CD4-positive, alpha-beta memory T cell (primary cell): ENCODE measurements around the gene HNRNPC. TPM values are rescaled to one million over a fixed set of nuclear protein-coding genes. Genes with fewer than 3 reads are reported as not detected.
A peak's percentile ranks its signal among the peaks of the same experiment; 100 is the strongest.

Experiments used
- CTCF ChIA-PET: fragments of 350-600 bp; sonication (Branson Sonifier 250); formaldehyde crosslinking; loops from one replicate; lab custom pipeline; 2021; ENCODE audit warnings: inconsistent platforms; ENCODE audit not compliant: partially characterized antibody; lab: Charles Lee
- POLR2A ChIA-PET: fragments of 350-600 bp; sonication (Branson Sonifier 250); formaldehyde crosslinking; loops from one replicate; lab custom pipeline; 2021; ENCODE audit not compliant: partially characterized antibody; lab: Charles Lee
- DNase-seq, 5 donors: peaks; one replicate each; pipeline versions ENCODE4 v3.0.0 to v3.0.0-alpha.2; 2020 to 2022; ENCODE audit warnings: mixed read lengths in 1 of 5
- H3K27ac ChIP-seq: one replicate; pipeline ENCODE4 v1.7.0; 2013; ENCODE audit warnings: low read depth, low read length
- H3K27me3 ChIP-seq: 2 replicates; pipeline ENCODE4 v1.7.0; 2013; ENCODE audit warnings: mild to moderate bottlenecking, low read length, moderate library complexity; ENCODE audit not compliant: insufficient read depth
- H3K36me3 ChIP-seq: 2 replicates; pipeline ENCODE4 v1.7.0; 2013; ENCODE audit warnings: mild to moderate bottlenecking, low read length, moderate library complexity; ENCODE audit not compliant: insufficient read depth
- H3K4me1 ChIP-seq: 2 replicates; pipeline ENCODE4 v1.7.0; 2013; ENCODE audit warnings: mild to moderate bottlenecking, low read length, moderate library complexity; ENCODE audit not compliant: insufficient read depth
- H3K4me3 ChIP-seq, 2 donors: one replicate each; pipeline ENCODE4 v1.7.0; 2013; ENCODE audit warnings: low read length in 2 of 2, mild to moderate bottlenecking in 1 of 2
- H3K9me3 ChIP-seq, 2 donors: one replicate each; pipeline ENCODE4 v1.7.0; 2013; ENCODE audit warnings: low read length in 2 of 2, control low read depth in 1 of 2; ENCODE audit not compliant: control insufficient read depth in 1 of 2
- H3K27ac Mint-ChIP-seq, 7 donors: one replicate each; pipeline ENCODE4 v1.8.0; 2020 to 2021; ENCODE audit warnings: mixed read lengths in 7 of 7, mild to moderate bottlenecking in 6 of 7, inconsistent platforms in 3 of 7, moderate library complexity in 3 of 7
- H3K27me3 Mint-ChIP-seq, 2 donors: one replicate each; pipeline ENCODE4 v1.8.0; 2020 to 2021; ENCODE audit warnings: mixed read lengths in 2 of 2
- H3K36me3 Mint-ChIP-seq, 2 donors: one replicate each; pipeline ENCODE4 v1.8.0; 2020 to 2021; ENCODE audit warnings: mixed read lengths in 2 of 2, inconsistent platforms in 1 of 2, mild to moderate bottlenecking in 1 of 2
- H3K4me1 Mint-ChIP-seq, 4 donors: one replicate each; pipeline ENCODE4 v1.8.0; 2020 to 2021; ENCODE audit warnings: mixed read lengths in 4 of 4, mild to moderate bottlenecking in 1 of 4
- H3K4me3 Mint-ChIP-seq, 8 donors: one replicate each; pipeline ENCODE4 v1.8.0; 2020 to 2021; ENCODE audit warnings: mixed read lengths in 8 of 8, mild to moderate bottlenecking in 7 of 8, moderate library complexity in 6 of 8, inconsistent platforms in 3 of 8
- H3K9me3 Mint-ChIP-seq, 8 donors: one replicate each; pipeline ENCODE4 v1.8.0; 2020 to 2021; ENCODE audit warnings: mixed read lengths in 8 of 8, mild to moderate bottlenecking in 5 of 8, inconsistent platforms in 3 of 8, moderate library complexity in 1 of 8
- intact Hi-C: fragments of 100-400 bp; cut with micrococcal nuclease; formaldehyde crosslinking; loops from one replicate; pipeline ENCODE4 v1.15.1; 2023
- polyA plus RNA-seq, 2 donors: library from polyadenylated mRNA; unstranded; fragments of 300-500 nt; fragmentation: Illumina TruSeq; gene quantifications; one replicate each; pipeline ENCODE4 v1.2.3, GENCODE V29; 2021
- total RNA-seq, 2 experiments: library from RNA; stranded (reverse); gene quantifications; one replicate each; pipeline ENCODE4 v1.2.3, GENCODE V29; 2021

The HNRNPC gene
- total and polyA plus RNA-seq, 4 experiments from 2014 or later: 538 to 1,178 (median 622) TPM

DNA sequence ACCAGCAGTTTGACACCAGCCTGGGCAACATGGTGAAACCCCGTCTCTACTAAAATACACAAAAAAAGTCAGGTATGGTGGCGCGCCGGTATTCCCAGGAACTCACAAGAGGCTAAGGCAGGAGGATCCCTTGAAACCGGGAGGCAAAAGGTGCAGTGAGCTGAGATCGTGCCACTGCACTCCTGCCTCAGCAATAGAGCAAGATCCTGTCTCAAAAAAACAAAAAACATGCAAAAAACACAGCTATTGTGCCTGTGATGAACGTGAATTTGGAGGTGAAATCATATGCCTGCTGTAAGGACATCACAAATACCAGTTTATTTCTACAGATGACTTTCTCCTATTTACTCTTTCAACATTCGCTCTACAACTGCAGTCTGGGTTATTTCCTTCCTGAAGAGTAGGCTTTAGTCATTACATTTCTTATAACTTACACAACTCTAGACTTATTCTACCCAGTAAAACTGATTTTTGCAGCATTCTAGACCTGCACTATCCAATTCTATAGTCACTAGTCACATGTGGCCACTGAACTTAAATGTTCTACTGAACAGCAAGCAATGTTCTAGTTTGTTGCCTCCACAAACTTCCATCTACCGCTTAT, 48.3 kb downstream of the HNRNPC start:
- Histone ChIP-seq H3K4me3 (no peak overlapping the region), H3K9me3 (no peaks in the 10 kb centered on the region), H3K4me1 (peaks cover 98% of the 10 kb centered on the region), H3K27me3 (no peaks in the 10 kb centered on the region), H3K36me3 (peaks cover 58% of the 10 kb centered on the region), H3K27ac (no peak overlapping the region)
- H3K4me1 Mint-ChIP-seq: peaks cover 45 to 86% (median 64%) of the 10 kb centered on the region in 4 donors
- CTCF ChIA-PET: interaction anchor here (1.1 to 1.4 kb wide), 2 partner anchors 15 to 35 kb away, joined by 3 read pairs; no protein-coding TSS in a partner anchor
- peak overlapping the region; percentile 14 to 69 (median 50) for H3K4me3 Mint-ChIP-seq
- H3K27me3 Mint-ChIP-seq: no peaks in the 10 kb centered on the region
- no peaks in the 10 kb centered on the region for H3K9me3 Mint-ChIP-seq
- intact Hi-C loops: no loop called here
- H3K36me3 Mint-ChIP-seq: peaks cover 46 to 82% of the 10 kb centered on the region in 2 donors
- peak overlapping the region; percentile 45 to 95 (median 83) for H3K27ac Mint-ChIP-seq
- POLR2A ChIA-PET: interaction anchor here (0.8 to 2.7 kb wide), 3 partner anchors 10 to 278 kb away, joined by 3 to 16 read pairs (median 3); no protein-coding TSS in a partner anchor
- no peak for DNase-seq

DNA sequence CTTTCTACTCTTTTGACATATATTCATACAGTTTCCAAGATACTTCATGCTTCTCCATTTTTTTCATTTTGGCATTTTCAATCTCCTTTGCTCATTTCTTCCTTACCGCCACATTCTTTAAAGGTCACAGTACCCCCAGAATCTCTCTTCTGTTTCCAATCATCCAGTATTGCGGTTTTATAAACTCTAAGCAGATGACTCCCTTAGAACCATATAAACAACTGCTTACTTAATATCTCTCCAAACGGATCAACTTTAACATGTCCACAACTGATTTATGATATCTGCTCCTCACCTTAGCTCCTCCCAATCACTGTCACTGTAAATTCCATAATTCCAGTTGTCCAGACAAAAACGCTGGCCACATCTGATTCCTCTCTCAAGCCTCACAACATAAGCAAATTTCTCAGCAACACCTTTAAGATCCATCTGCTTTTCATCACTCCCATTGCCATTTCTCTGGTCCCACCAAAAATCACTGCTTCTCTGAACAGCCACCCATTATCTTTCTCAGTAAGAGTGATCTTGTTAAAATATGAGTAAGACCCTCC, 49.6 kb downstream of the HNRNPC start:
- H3K27me3 ChIP-seq: no peaks in the 10 kb centered on the region
- Mint-ChIP-seq H3K9me3 (no peaks in the 10 kb centered on the region), H3K4me1 (peaks cover 53 to 91% (median 70%) of the 10 kb centered on the region in 4 donors), H3K27me3 (no peaks in the 10 kb centered on the region), H3K4me3 (peak overlapping the region in 4 of 8 donors; percentile 13 to 45 (median 28)), H3K27ac (peak overlapping the region; percentile 45 to 87 (median 79)), H3K36me3 (peaks cover 51 to 84% of the 10 kb centered on the region in 2 donors)
- H3K9me3 ChIP-seq: no peaks in the 10 kb centered on the region
- H3K4me3 ChIP-seq: no peak overlapping the region
- ChIA-PET POLR2A (interaction anchor here (0.8 to 2.7 kb wide), 2 partner anchors 12 to 50 kb away, joined by 3 to 16 read pairs; no protein-coding TSS in a partner anchor), CTCF (interaction anchor here (1.1 kb wide), 1 partner anchor 14 kb away, joined by 3 read pairs; no protein-coding TSS in a partner anchor)
- H3K36me3 ChIP-seq: peaks cover 54% of the 10 kb centered on the region
- H3K27ac ChIP-seq: no peak overlapping the region
- DNase-seq: no peak
- intact Hi-C loops: loop anchor here (10.0 kb wide), 1 partner anchor 45 kb away; the partner anchor contains the start of gene HNRNPC
- peaks cover 100% of the 10 kb centered on the region for H3K4me1 ChIP-seq

DNA sequence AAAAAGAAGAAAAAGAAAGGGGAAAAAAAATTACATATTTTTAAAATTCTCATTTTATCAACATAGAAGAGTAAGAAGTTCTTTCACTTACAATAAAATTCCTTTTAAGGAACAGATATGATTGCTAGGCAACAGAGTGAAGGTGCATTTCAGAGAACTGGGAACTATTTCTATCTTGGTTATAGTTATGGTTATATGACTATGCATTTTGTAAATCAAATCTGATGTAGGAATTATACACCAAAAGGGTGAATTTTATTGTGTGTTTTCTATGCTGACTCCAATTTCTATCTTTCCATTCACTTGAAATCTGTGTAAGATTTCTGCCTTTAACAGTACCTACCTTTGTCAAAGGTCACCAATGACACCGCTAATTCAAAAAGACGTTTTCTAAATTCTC, 50.1 kb downstream of the HNRNPC start:
- ChIA-PET POLR2A (interaction anchor here (2.7 kb wide), 1 partner anchor 12 kb away, joined by 16 read pairs; no protein-coding TSS in a partner anchor), CTCF (no interaction called here)
- Mint-ChIP-seq H3K9me3 (no peaks in the 10 kb centered on the region), H3K27ac (peak overlapping the region in 6 of 7 donors; percentile 45 to 87 (median 79)), H3K4me3 (peak overlapping the region in 2 of 8 donors; percentile 13 to 45), H3K27me3 (no peaks in the 10 kb centered on the region), H3K36me3 (peaks cover 50 to 84% of the 10 kb centered on the region in 2 donors), H3K4me1 (peaks cover 51 to 91% (median 69%) of the 10 kb centered on the region in 4 donors)
- Histone ChIP-seq H3K4me1 (peaks cover 100% of the 10 kb centered on the region), H3K27me3 (no peaks in the 10 kb centered on the region), H3K9me3 (no peaks in the 10 kb centered on the region), H3K27ac (no peak overlapping the region), H3K4me3 (no peak overlapping the region), H3K36me3 (peaks cover 49% of the 10 kb centered on the region)
- DNase-seq: no peak
- intact Hi-C loops: loop anchor here (10.0 kb wide), 1 partner anchor 46 kb away; the partner anchor contains the start of gene HNRNPC

DNA sequence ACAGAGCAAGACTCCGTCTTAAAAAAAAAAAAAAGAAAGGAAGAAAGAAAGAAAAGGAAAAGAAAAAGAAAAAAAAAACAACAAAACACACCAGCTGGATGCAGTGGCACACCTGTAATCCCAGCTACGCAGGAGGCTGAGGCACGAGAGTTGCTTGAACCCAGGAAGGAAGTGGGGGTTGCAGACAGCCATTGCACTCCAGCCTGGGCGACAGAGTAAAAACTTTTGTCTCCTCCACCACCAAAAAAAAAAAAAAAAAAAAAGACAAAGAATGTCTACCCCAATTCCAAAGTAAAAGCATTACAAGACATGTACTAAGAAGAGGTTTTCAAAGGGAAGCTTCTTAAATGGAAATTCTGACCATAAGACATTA, 53.4 kb downstream of the HNRNPC start:
- H3K4me3 ChIP-seq: no peak overlapping the region
- peaks cover 78% of the 10 kb centered on the region for H3K4me1 ChIP-seq
- H3K9me3 Mint-ChIP-seq: no peaks in the 10 kb centered on the region
- H3K9me3 ChIP-seq: no peaks in the 10 kb centered on the region
- H3K27ac ChIP-seq: peak overlapping the region; percentile 23
- peak in 2 of 5 donors; percentile 20 to 58 for DNase-seq
- peak overlapping the region; percentile 14 to 74 (median 58) for H3K4me3 Mint-ChIP-seq
- peak overlapping the region; percentile 45 to 90 (median 71) for H3K27ac Mint-ChIP-seq
- H3K36me3 ChIP-seq: peaks cover 59% of the 10 kb centered on the region
- H3K27me3 Mint-ChIP-seq: no peaks in the 10 kb centered on the region
- no peaks in the 10 kb centered on the region for H3K27me3 ChIP-seq
- intact Hi-C loops: loop anchor here (2.0 to 10.0 kb wide), 3 partner anchors 13 to 49 kb away; partner anchors contain the start of gene HNRNPC
- H3K4me1 Mint-ChIP-seq: peaks cover 39 to 83% (median 64%) of the 10 kb centered on the region in 4 donors
- ChIA-PET CTCF (interaction anchor here (0.7 to 2.2 kb wide), 5 partner anchors 16 to 68 kb away, joined by 3 to 7 read pairs (median 3); no protein-coding TSS in a partner anchor), POLR2A (interaction anchor here (0.7 to 2.2 kb wide), 7 partner anchors 10 to 775 kb away, joined by 3 to 14 read pairs (median 4); no protein-coding TSS in a partner anchor)
- H3K36me3 Mint-ChIP-seq: peaks cover 54 to 86% of the 10 kb centered on the region in 2 donors

DNA sequence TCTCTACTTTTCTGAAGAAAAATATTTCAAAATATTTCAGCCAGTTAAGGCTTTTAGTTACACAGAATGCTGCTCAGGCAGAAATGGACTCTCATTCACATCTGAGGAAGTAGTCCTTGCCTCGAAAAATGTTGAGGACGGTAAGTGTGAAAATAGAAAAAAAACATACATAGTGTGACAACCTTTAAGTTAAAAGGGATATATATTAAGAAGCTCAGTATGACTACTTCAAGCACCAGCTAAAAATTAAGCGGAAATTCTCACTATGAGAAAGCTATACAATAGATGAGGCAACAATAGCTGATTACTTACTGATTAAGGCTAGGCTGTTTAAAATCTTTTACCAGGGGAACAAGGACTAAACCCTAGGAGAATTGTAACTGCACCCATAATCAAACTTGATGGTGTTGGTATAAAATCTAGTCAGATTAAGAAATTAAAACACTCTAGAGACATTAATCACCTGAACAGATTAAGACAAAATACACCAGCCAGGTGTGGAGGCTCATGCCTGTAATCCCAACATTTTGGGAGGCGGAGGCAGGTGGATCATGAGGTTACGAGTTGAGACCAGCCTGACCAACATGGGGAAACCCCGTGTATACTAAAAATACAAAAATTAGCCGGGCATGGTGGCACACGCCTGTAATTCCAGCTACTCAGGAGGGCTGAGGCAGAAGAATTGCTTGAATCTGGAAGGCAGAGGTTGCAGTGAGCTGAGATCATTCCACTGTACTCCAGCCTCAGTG, 53.9 kb downstream of the HNRNPC start:
- Histone ChIP-seq H3K36me3 (peaks cover 54% of the 10 kb centered on the region), H3K4me3 (no peak overlapping the region), H3K4me1 (peaks cover 72% of the 10 kb centered on the region), H3K27ac (peak overlapping the region; percentile 23), H3K27me3 (no peaks in the 10 kb centered on the region), H3K9me3 (no peaks in the 10 kb centered on the region)
- intact Hi-C loops: loop anchor here (10.0 kb wide), 1 partner anchor 49 kb away; the partner anchor contains the start of gene HNRNPC
- DNase-seq: no peak
- ChIA-PET POLR2A (interaction anchor here (0.6 to 2.2 kb wide), 9 partner anchors 11 to 873 kb away, joined by 3 to 14 read pairs (median 4); no protein-coding TSS in a partner anchor), CTCF (interaction anchor here (0.7 to 2.2 kb wide), 6 partner anchors 16 to 68 kb away, joined by 3 to 7 read pairs (median 3); no protein-coding TSS in a partner anchor)
- Mint-ChIP-seq H3K27ac (peak overlapping the region; percentile 45 to 90 (median 71)), H3K27me3 (no peaks in the 10 kb centered on the region), H3K9me3 (no peaks in the 10 kb centered on the region), H3K4me3 (peak overlapping the region; percentile 14 to 74 (median 58)), H3K4me1 (peaks cover 38 to 77% (median 62%) of the 10 kb centered on the region in 4 donors), H3K36me3 (peaks cover 54 to 84% of the 10 kb centered on the region in 2 donors)

DNA sequence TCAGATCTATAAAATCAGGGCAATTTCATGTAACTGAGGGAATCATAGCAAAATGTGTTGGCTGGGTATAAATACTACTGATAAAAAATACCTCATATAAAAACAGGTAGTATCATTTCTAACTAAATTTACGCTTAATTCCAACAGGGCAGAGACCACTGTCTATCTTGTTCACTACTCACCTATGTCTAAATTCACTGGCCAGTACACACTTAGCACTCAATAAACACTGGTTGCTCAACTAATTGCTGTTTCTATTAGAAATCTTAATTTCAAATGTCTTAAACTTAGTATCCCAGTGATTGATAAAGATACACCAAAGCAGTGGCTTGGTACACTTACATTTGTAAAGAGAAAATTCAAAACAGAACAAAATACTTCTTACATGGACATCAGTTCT, 55.6 kb downstream of the HNRNPC start:
- Mint-ChIP-seq H3K4me3 (peak overlapping the region in 4 of 8 donors; percentile 10 to 54 (median 35)), H3K27ac (peak overlapping the region in 6 of 7 donors; percentile 8 to 70 (median 56)), H3K27me3 (no peaks in the 10 kb centered on the region), H3K9me3 (no peaks in the 10 kb centered on the region), H3K36me3 (peaks cover 53 to 85% of the 10 kb centered on the region in 2 donors), H3K4me1 (peaks cover 29 to 65% (median 50%) of the 10 kb centered on the region in 4 donors)
- ChIA-PET CTCF (no interaction called here), POLR2A (interaction anchor here (1.8 kb wide), 1 partner anchor 10 kb away, joined by 6 read pairs; no protein-coding TSS in a partner anchor)
- no peaks in the 10 kb centered on the region for H3K9me3 ChIP-seq
- no peak overlapping the region for H3K4me3 ChIP-seq
- no peak overlapping the region for H3K27ac ChIP-seq
- no peak for DNase-seq
- H3K27me3 ChIP-seq: no peaks in the 10 kb centered on the region
- intact Hi-C loops: loop anchor here (10.0 kb wide), 1 partner anchor 51 kb away; the partner anchor contains the start of gene HNRNPC
- peaks cover 56% of the 10 kb centered on the region for H3K4me1 ChIP-seq
- peaks cover 61% of the 10 kb centered on the region for H3K36me3 ChIP-seq
